ENCODE data around the gene CCR5AS.
"Not testable (repeated sequence)": the region's sequence is repeated elsewhere in the genome, so short reads cannot be mapped to it uniquely, and the experiment has no call there.

The CCR5AS gene

DNA sequence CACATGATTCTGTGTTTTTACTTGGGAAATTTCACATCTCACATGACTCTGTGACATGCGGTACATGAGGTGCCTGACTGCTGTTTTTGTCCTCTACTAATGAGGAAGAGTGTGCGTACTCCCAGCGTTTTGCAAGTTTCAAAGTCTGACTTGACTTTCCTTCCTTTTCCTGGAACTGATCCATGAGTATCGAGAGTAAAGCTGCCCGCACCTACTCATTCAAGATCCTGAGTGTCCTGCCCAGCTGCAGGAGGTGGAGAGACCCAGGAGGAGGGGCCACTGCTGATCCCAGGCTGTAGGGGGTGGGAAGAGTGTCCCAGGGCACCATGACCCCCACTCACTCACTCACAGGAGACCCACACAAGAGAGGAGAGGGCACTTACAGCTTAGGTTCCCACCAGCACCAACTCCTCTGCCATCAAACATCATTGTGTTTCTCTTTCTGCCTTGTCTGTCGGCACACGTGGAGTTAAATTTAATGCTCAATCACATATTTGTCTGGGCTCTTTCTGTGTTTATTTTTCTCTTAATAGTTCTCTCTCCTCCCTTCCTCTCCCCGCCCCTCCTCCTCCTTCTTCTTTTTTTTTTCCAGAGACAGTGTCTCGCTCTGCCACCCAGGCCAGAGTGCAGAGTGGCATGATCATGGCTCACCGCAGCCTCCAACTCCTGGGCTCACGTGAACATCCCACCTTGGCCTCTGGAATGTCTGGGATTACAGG is 1.4 kb downstream of the CCR5AS start:
- peak; percentile 34 to 73 for DNase-seq (ENCODE audit: low read depth in 2 of 2)

DNA sequence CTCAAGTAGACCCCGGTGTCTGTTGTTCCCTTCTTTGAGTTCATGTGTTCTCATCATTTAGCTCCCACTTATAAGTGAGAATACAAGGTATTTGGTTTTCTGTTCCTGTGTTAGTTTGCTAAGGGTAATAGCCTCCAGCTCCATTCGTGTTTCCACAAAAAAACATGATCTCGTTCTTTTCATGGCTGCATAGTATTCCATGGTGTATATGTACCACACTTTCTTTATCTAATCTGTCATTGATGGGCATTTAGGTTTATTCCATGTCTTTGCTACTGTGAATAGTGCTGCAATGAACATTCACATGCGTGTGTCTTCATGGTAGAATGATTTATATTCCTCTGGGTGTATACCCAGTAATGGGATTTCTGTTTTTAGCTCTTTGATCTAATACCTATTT is 4.0 kb downstream of the CCR5AS start:
- not testable (repeated sequence) for DNase-seq (ENCODE audit: low read depth in 2 of 2)

DNA sequence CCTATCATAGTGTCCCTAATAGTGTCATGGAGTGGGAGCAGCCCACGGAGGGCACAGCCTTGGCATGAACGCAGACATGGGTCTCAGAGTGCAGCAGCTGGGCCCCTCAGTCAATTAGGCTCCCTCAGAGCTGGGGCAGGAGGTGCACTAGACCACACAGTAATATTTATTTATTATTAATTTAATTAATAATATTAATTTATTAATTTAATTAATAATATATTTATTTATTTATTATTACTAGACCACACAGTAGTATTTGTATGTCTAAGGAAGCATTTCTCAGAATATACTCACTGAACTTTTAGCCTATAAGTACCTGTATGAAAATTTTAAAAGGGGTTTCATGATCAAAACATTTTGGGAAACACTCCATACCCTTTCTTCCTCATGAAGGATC is 5.3 kb downstream of the CCR5AS start:
- DNase-seq (ENCODE audit: low read depth in 2 of 2) = no peak

DNA sequence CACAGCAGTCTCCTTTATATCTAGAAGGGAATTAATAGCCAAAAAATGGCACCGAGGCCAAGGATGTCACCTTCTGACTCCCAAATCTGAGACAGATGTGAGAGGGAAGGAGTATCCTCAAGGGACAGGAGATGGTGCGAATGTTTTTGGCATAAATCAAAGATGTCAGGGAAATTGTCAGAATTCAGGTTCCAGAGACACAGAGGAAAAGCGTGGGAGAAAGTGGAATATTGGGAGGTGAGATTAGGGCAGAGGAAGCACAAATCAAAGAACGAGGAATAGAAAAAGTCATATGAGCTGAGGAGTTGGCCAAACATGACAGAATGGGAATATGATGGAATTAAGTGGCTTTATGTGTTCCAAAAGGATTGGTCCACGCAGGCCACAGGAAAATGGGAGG is 6.0 kb downstream of the CCR5AS start:
- no peak for DNase-seq (ENCODE audit: low read depth in 2 of 2)

DNA sequence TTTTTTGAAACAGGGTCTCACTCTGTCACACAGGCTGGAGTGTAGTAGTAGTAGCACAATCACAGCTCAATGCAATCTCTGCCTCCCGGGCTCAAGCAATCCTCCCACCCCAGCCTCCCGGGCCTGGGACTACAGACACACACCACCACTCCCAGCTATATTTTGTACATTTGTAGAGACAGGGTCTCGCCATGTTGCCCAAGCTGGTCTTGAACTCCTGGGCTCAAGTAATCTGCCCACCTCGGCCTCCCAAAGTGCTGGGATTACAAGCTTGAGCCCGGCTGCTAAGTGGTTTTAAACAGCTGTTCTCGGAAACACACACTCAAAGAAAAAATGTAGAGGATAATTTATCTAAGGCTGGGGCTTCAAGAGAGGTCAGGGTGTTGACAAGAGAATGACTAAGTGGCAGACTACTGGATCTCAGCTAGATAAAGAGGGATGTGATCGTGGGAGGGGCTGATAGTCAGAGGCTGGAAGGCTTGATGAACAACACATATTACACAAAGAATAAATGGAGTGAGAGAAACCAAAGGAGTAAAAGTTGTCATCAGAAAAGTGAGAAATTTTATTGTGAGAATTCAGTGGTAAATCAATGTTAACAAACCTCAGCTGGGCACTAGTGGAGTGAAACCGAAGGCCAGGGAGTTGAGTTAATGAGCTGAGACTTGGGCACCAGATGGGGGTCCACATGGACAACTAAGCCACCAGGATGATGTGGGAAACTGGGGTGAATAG is 6.7 kb downstream of the CCR5AS start:
- peak in 1 of 2 donors; percentile 82 for DNase-seq (ENCODE audit: low read depth in 2 of 2)

DNA sequence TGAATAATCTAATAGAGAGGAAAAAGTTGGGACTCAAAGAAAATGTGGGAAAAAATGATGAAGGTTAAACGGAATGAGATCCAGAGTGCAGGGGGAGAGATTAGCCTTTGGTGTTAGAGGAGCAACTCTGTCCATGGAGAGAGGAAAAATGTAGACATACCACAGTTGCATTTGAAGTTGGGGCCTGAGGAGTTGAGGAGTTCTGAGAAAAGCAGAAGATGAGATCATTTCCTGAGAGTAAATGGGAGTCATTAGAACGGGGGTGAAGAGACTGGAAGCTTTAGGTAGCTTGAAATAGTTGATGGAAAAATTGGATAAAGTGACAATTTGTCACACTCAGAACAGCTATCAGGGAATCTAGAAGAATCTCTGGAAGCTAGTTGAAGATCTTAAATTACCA is 7.3 kb downstream of the CCR5AS start:
- DNase-seq (ENCODE audit: low read depth in 2 of 2) = peak in 1 of 2 donors; percentile 65

DNA sequence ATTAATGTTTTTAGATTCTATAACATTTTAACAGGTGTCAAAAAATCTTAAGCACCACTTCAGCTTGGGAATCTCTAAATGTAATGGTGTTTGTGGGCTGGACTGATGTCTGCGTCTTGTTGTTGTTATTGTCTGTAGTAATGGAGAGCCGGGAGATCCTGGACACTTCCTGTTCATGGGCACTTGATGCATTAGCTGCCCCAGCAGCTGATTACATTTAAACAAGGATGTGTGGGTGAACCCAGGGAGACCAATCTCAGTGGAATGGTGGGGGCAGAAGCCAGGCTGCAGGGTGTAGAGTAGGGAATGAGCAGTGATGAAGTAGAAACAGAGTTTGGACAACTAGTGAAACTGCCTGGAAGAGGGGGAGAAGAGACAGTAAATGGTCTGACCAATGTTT is 7.8 kb downstream of the CCR5AS start:
- peak in 1 of 2 donors; percentile 21 for DNase-seq (ENCODE audit: low read depth in 2 of 2)

DNA sequence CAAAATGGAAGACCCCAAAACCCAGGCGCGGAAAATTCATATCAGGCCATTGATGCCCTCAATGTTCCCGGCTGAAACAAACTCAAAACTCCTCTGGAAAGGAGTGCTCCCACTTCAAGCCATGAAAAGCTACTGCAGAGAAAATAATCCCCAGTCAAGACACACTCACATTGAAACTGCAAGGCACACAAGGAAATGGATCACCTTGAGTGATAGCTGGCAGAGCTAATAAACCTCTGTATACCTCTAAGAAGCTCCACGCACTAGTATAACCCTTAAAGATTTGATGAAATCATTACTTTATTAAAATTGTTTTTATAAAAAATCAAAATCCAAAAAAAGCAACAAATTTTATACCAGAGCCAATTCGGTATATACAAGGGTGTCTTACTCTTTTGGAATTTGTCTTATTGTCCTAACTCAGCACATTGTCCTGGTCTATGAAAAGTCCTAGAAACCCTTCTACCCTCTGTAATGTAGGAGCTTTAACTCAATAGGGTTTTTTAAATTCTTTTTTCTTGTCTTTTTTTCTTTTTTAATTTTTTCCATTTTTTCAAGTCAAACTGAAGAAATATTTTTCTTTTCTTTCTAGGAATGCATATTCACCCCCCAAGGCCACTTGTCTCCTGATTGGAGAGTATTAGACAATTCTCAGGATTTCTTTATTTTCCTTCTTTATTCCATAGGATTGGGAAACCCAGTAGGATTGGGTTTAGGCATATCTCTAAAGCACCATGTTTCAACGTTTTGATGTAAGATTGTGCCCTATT is 8.5 kb downstream of the CCR5AS start:
- no peak for DNase-seq (ENCODE audit: low read depth in 2 of 2)

DNA sequence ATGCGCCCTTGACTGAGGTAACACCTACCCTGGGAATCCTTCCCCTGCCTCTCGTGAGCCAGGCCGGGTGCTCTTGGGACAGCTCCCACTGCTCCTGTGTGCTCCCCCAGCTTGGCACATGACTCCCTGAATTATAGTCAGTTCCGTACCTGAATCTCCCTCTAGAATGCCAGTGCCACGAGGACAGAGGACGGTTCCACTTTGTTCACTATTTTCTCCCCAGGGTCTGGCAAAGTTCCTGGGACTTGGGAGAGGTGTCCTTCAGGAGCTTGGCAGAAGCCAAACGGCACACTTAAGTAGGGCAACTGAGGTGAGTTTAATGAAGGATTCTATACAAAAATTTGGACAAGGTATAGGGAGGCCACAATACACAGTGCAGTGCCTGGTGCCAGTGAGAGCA is 9.8 kb downstream of the CCR5AS start:
- DNase-seq (ENCODE audit: low read depth in 2 of 2) = no peak

DNA sequence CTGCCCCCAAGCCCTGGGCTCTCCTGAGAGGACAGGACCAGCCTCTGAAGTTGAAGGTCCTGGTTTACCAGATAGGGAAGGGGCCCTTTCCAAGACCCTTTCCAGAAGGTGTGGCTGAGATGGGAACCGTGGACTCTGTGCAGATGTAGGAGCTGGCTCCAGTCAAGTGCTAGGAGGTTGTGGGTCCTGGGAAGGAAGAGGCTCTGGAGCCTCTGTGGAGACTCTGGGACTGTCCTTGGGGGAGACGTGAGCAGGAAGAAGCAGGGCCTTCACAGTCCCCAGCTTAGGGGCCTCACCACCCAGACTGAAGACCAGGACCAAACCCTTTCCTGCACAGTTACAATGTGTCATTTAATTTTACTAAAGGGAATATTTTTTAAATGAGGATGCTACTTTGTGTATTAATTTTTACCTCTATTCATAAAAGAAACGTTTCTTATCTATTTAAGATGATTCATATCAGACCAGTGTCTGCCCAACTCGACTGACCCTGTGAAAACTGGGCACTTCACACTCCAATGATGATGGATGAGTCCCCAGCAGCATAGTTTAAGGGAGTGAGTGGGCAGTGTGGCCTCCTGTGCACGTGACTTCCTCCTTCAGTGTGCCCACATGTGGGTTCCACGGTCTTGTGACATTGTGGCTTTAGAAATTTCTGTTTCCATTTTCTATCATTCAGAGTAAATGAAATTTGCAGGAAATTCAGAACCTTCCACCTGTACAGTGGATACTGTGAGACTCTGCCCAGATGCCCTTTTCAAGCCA is 10.9 kb downstream of the CCR5AS start:
- no peak for DNase-seq (ENCODE audit: low read depth in 2 of 2)

DNA sequence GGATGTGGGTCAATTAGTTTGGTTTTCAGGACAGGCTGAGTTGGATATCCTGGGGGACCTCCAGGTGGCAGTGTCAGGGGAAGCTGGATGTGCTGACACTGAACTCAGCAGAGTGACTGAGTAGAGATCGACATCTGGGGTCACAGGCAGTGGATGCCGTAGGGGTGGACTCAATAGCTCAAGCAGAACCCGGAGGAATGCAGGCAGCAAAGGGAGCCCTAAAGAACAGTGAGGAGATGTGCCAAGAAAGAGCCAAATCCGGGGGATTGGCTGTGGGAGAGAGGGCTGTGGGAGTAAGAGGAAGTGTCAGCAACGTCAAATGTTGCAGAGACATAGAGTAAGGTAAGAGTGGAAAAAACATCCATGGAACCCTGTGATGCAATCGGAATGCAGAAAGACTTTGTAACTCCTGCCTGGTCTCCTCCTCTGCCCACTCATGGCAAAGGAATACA is 11.6 kb downstream of the CCR5AS start:
- DNase-seq (ENCODE audit: low read depth in 2 of 2) = no peak

DNA sequence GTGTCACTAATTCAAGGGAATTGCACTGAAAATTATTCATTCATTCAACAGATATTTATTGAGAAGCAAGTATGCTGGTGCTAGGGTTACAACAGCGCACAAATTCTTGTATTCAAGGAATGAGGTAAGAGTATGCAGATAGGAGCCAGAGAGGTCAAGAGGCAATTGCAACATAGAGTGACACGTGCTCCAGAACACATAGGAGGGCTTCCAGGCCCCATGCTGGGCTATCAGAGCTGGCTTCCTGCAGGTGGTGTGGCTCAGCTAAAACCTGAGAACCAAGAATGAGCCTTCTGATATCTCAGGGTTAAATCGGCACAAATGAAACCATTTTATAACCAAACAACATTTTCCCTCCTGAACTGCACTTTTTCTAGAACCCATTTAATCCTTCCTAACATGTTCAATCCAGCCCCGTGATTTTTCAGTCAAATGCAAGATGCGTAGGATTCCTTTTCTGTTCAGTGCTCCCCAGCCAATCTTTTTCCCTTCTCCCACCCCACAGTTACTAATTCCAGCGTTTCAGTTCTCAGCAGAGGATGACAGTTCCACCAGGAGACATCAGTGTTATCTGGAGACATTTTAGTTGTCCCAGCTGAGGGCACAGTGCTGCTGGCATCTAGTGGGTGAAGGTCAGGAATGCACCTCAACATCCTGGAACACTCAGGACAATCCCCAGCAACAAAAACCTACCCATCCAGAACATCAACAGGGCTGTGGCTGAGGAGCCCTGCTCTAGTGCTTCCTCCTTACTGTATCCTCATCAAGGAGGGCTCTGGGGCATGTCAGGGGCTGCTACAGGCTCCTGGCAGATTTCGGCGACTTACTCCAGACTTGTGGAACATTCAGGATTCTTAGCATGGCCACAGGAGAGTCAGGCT is 13.1 kb downstream of the CCR5AS start:
- DNase-seq (ENCODE audit: low read depth in 2 of 2) = no peak

DNA sequence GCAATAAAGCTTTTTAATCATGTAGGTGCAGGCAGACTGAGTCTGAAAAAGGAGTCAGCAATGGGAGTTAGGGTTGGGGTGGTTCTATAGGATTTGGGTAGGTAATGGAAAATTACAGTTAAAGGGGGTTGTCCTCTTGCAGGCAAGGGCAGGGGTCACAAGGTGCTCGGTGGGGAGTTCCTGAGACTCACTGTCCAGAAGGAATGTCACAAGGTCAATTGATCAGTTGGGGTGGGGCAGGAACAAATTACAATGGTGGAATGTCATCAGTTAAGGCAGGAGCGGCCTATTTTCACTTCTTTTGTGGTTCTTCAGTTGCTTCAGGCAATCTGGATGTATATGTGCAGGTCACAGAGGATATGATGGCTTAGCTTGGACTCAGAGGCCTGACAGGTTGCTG is 13.9 kb downstream of the CCR5AS start:
- DNase-seq (ENCODE audit: low read depth in 2 of 2) = no peak

DNA sequence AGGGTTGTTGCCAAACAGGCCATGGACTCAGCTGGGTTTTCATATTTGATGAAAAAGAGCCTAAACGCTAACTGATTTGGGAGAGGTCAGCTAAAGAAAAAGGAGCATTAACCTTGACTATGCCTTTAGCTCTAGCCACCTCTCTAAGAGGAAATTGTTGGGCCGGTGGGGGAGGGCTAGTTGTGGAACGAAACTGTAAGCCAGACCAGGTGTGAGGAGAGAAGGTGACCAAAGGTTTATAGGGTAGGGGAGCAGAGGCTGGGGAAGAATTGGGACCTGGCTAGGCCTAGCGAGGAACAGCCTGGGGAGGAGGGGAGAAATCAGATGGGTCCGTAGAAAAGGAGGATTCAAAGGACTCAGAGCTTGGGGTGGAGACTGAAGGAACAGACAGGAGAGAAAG is 15.3 kb downstream of the CCR5AS start:
- DNase-seq (ENCODE audit: low read depth in 2 of 2) = not testable (repeated sequence)

DNA sequence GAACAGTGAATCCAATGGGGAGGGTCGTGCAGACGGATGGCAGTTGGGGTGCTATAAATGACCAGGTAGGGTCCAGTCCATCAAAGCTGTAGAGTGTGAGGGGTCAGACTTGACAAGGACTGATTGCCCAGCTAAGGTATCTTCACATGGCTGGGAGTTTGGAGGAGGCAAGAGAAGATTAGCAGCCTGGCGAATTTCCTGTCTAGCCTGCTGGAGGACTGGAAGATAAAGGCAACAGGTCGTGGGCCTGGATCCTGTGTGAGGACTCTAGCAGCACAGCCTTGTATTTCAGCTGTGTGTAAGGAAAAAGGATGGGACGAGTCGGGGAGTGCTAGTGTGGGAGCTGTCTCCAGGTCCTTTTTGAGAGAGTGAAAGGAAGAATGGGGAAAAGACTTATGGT is 17.6 kb downstream of the CCR5AS start:
- DNase-seq (ENCODE audit: low read depth in 2 of 2) = no peak

DNA sequence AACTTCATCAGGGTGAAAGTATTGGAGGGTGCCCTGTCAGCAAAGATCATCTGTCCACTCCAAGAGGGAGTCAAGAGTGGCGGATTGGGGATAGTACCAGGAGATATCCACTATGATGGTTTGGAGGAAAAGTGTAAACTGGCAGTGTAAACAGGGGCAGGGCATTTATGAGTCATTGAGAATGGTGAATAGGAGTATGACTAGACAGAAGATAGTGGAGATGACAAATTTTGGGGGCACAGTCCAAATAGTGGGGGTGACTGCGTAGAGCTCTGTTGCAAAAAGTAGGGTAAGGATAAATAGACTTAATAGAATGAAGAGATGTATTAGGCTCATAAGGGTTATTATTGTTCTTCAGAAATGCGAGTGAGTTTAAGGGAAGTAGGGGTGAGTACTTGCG is 18.0 kb downstream of the CCR5AS start:
- not testable (repeated sequence) for DNase-seq (ENCODE audit: low read depth in 2 of 2)

DNA sequence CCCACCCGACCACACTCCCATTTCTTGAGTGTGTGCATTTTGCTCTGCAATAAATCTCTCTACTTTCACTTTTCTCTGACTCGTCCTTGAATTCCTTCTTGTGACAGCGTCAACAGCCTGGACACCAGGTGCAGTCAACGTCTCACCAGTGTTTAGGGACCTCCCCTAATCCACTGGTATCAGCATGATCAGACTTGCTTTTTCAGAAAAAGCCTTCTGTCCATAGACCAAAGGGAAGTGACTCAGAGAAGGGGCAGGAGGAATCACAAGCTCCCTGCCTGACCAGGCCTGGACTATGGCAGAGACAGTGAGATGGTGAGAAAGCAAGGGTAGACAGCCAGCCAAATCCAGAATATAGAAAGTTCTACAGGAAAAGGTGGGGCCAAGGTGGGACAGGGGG is 20.7 kb downstream of the CCR5AS start:
- peak; percentile 30 to 92 for DNase-seq (ENCODE audit: low read depth in 2 of 2)

DNA sequence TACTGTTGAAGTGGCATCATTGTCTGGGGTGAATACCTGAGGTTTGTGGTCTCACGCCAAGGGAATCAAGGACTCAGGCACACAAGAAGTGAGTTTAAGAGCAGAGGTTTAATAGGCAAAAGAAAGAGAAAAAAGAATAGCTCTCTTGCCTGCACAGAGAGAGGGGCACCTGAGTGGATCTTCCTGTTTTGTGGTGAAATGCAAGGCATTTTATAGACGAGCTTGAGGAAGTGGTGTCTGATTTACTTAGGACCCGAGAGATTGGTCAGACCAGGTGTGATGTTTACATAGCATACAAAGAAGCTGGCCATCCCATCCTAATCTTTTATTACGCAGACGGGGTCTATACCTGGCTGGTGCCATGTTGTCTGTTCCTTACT is 22.9 kb downstream of the CCR5AS start:
- no peak for DNase-seq (ENCODE audit: low read depth in 2 of 2)

DNA sequence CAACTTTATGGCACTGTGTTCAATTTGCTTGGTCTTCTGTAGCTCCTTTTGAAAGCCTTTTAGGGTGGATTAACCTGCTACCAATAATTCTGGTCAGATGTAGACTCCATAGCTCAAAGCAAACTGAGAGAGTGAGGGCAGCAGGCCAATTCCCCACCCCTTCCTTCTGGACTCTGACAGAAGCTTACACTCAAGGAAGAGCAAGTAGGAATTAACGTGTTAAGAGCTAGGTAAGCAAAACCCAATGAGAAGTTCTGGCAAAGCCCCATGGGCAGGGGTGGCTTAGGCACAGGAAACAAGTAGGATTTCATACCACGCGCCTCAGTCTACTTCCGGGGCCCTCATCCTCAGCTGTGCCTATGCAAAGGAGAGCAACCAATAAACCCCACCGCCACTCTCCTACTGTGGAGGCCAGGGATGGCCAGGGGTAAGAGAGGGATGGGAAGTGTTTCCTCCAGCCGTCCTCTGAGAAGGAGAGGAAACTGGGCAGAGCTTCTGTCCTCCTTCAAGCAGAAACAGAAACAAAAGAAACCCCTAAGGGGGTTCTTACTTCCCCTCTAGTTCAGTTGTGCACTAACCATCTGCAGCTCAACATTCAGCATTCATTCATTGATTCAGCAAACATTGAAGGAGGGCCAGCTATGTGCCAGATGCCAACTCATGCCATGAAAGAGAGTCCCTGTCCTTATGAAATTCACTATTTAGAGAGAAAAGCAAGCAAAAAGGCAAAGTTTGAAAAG is 23.5 kb downstream of the CCR5AS start:
- peak in 1 of 2 donors; percentile 10 for DNase-seq (ENCODE audit: low read depth in 2 of 2)

DNA sequence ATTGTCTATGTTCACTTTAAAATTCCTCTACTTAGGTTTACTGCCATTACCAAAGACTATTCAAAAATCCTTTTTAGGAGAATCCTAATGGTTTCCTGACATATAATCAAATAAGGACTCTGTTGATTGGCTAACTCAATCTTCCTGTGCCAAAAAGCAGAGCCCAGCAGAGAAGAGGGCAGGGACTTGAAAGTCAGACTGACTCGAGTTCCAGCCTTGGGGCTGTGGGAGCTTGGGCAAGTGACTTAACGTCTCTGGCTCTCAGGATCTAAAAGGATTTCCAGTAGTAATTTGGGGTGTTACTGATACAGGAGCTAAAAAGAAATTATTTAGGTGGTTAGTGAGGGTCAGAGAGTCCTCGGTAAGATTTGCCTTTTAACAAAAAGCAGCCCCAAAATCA is 25.2 kb downstream of the CCR5AS start:
- no peak for DNase-seq (ENCODE audit: low read depth in 2 of 2)
